Transverse colon (tissue), 3 donors: Measurements from ENCODE around the gene FKBP2.

ENCODE experiments used
- EP300 ChIP-seq: sonication (generic); formaldehyde crosslinking; IDR thresholded peaks from one replicate; pipeline ENCODE4 v1.6.1; 2017; ENCODE audit warnings: antibody characterized with exemption, low read depth
- TF ChIP-seq, protein P1 (sequence below), 5 experiments: fragments of 200-600 bp in 3 of 5; fragments of 450-650 bp in 2 of 5; sonication (generic) in 3 of 5; IDR thresholded peaks; 1 replicate in 2 of 5; 2 replicates in 3 of 5; pipeline ENCODE4 v1.5.1; 2016 to 2017; ENCODE audit warnings: antibody characterized with exemption in 5 of 5, inconsistent platforms in 3 of 5, mild to moderate bottlenecking in 2 of 5, moderate library complexity in 1 of 5

DNA sequence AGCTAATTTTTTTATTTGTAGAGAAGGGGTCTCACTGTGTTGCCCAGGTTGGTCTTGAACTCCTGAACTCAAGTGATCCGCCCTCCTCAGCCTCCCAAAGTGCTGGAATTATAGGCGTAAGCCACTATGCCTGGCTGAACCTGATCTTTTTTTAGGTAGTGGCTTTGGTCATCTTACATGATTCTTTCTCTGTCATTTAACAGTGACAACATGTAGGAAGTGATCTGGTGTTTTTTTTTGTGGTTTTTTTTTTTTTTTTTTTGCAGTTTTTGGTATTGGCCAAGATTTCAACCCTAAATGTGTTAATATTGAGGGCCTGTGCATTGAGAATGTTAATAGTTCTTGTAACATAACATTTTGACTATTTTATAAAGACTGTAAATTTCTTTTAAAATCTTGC is 42.4 kb upstream of the FKBP2 start:
- TF ChIP-seq, protein P1, sequence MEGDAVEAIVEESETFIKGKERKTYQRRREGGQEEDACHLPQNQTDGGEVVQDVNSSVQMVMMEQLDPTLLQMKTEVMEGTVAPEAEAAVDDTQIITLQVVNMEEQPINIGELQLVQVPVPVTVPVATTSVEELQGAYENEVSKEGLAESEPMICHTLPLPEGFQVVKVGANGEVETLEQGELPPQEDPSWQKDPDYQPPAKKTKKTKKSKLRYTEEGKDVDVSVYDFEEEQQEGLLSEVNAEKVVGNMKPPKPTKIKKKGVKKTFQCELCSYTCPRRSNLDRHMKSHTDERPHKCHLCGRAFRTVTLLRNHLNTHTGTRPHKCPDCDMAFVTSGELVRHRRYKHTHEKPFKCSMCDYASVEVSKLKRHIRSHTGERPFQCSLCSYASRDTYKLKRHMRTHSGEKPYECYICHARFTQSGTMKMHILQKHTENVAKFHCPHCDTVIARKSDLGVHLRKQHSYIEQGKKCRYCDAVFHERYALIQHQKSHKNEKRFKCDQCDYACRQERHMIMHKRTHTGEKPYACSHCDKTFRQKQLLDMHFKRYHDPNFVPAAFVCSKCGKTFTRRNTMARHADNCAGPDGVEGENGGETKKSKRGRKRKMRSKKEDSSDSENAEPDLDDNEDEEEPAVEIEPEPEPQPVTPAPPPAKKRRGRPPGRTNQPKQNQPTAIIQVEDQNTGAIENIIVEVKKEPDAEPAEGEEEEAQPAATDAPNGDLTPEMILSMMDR (IDR thresholded peaks at IDR 0.05) = no peak
- no peak for TF ChIP-seq EP300
